Stimulated activated CD4-positive, alpha-beta T cell treated with anti-CD3 and anti-CD28 coated beads, TNF-alpha, amount 100 ng/mL, for 24 hours (primary cell): ENCODE results near the gene P2RX1.
"Not testable (repeated sequence)": the region's sequence is repeated elsewhere in the genome, so short reads cannot be mapped to it uniquely, and the experiment has no call there.

ENCODE experiments used
- DNase-seq, 3 experiments: peaks; one replicate each; pipeline ENCODE4 v3.0.0-alpha.2; 2020; ENCODE audit warnings: low read depth in 3 of 3

P2RX1 gene

GRCh38 chr17:3857261-3858105 lies 58.8 kb downstream of the P2RX1 start:
- no peak for DNase-seq

GRCh38 chr17:3854204-3854603 lies 62.1 kb downstream of the P2RX1 start:
- not testable (repeated sequence) for DNase-seq

- DNase-seq = no peak
Observed at GRCh38 chr17:3852561-3852960, 63.7 kb downstream of the P2RX1 start.

GRCh38 chr17:3851461-3852100 lies 64.7 kb downstream of the P2RX1 start:
- DNase-seq = no peak

- DNase-seq = no peak
Observed at GRCh38 chr17:3848229-3848835, 67.9 kb downstream of the P2RX1 start.

- DNase-seq = no peak
Observed at GRCh38 chr17:3847165-3847670, 69.0 kb downstream of the P2RX1 start.
